OCI-LY1 (cell line): Measurements from ENCODE around the gene LIN52.

ENCODE experiments used
- H2AFZ ChIP-seq: fragments of 200-600 bp; sonication (generic), shearing (Covaris generic); 2 replicates; pipeline ENCODE4 v1.6.0; 2014; ENCODE audit warnings: antibody characterized with exemption, mild to moderate bottlenecking, low read length
- H3F3A ChIP-seq: fragments of 200-600 bp; sonication (generic), shearing (Covaris generic); 2 replicates; pipeline ENCODE4 v1.6.0; 2014; ENCODE audit warnings: mild to moderate bottlenecking, antibody characterized with exemption, low read length, moderate library complexity; ENCODE audit not compliant: insufficient read depth
- H3K27ac ChIP-seq: fragments of 200-600 bp; sonication (generic); 2 replicates; pipeline ENCODE4 v1.5.1; 2014; ENCODE audit warnings: low read length, mixed run types, mild to moderate bottlenecking, low read depth; ENCODE audit not compliant: poor library complexity, severe bottlenecking
- H3K27me3 ChIP-seq: fragments of 200-600 bp; sonication (generic); 2 replicates; pipeline ENCODE4 v1.6.0; 2014; ENCODE audit warnings: antibody characterized with exemption, mild to moderate bottlenecking, low read length, moderate library complexity; ENCODE audit not compliant: insufficient read depth
- H3K36me3 ChIP-seq: fragments of 200-600 bp; sonication (generic); 2 replicates; pipeline ENCODE4 v1.6.1; 2014; ENCODE audit warnings: mild to moderate bottlenecking, antibody characterized with exemption, low read length, moderate library complexity, mixed read lengths; ENCODE audit not compliant: insufficient read depth
- H3K4me1 ChIP-seq: fragments of 200-600 bp; sonication (generic); 2 replicates; pipeline ENCODE4 v1.5.1; 2014; ENCODE audit warnings: mild to moderate bottlenecking, low read length, moderate library complexity; ENCODE audit not compliant: insufficient read depth, severe bottlenecking
- H3K4me2 ChIP-seq: fragments of 200-600 bp; sonication (generic), shearing (Covaris generic); 2 replicates; pipeline ENCODE4 v1.6.1; 2014; ENCODE audit warnings: low read length
- H3K4me3 ChIP-seq: fragments of 200-600 bp; sonication (generic); 2 replicates; pipeline ENCODE4 v1.5.1; 2014; ENCODE audit warnings: low read length, low read depth, mild to moderate bottlenecking, mixed read lengths; ENCODE audit not compliant: poor library complexity, severe bottlenecking
- H3K79me2 ChIP-seq: fragments of 200-600 bp; shearing (Covaris generic); 2 replicates; pipeline ENCODE4 v1.6.1; 2016; ENCODE audit warnings: mixed run types, low read length, mixed read lengths; ENCODE audit not compliant: insufficient read depth
- H3K9ac ChIP-seq: fragments of 200-600 bp; sonication (generic), shearing (Covaris generic); 2 replicates; pipeline ENCODE4 v1.6.1; 2014; ENCODE audit warnings: mild to moderate bottlenecking, low read length, mixed read lengths
- H3K9me2 ChIP-seq: fragments of 200-600 bp; sonication (generic), shearing (Covaris generic); 2 replicates; pipeline ENCODE4 v1.6.1; 2014; ENCODE audit warnings: low read depth, mild to moderate bottlenecking, low read length, mixed read lengths
- H3K9me3 ChIP-seq: fragments of 200-600 bp; shearing (Covaris generic); 2 replicates; pipeline ENCODE4 v1.6.1; 2014; ENCODE audit warnings: low read length, mixed read lengths
- H4K20me1 ChIP-seq: fragments of 200-600 bp; sonication (generic), shearing (Covaris generic); 2 replicates; pipeline ENCODE4 v1.6.0; 2016; ENCODE audit warnings: mild to moderate bottlenecking, low read length; ENCODE audit not compliant: insufficient read depth
- CTCF ChIP-seq: fragments of 200-600 bp; sonication (generic), shearing (Covaris generic); IDR thresholded peaks from 2 replicates; pipeline ENCODE4 v1.5.1; 2017; ENCODE audit warnings: mild to moderate bottlenecking, antibody characterized with exemption, low read length, moderate library complexity, mixed read lengths
- EZH2 ChIP-seq: fragments of 200-600 bp; sonication (generic), shearing (Covaris generic); IDR thresholded peaks from 2 replicates; pipeline ENCODE4 v1.8.0; 2017; ENCODE audit warnings: borderline replicate concordance, mixed run types, mild to moderate bottlenecking, antibody characterized with exemption, low read length, moderate library complexity, mixed read lengths

The LIN52 gene

GRCh38 chr14:74238974-74239847 lies 154.5 kb downstream of the LIN52 start, which contains the start of gene VSX2:
TSS of gene VSX2 (plus strand) at chr14:74239449. CDS start at chr14:74239562, 113 bp downstream.
- Histone ChIP-seq H3K9me2 (no peaks in the 10 kb centered on the region), H3K36me3 (no peaks in the 10 kb centered on the region), H3K4me2 (no peak within 1 kb of the TSS), H4K20me1 (no peaks in the 10 kb centered on the region), H3F3A (no peaks in the 10 kb centered on the region), H3K79me2 (no peaks in the 10 kb centered on the region), H3K4me1 (no peaks in the 10 kb centered on the region), H3K27ac (no peak within 1 kb of the TSS), H3K9me3 (no peaks in the 10 kb centered on the region), H3K27me3 (no peaks in the 10 kb centered on the region; the same call in none of the 2 replicates), H2AFZ (no peak within 1 kb of the TSS), H3K4me3 (no peak within 1 kb of the TSS), H3K9ac (no peak within 1 kb of the TSS)
- no peak for TF ChIP-seq EZH2
- no peak for TF ChIP-seq CTCF

- Histone ChIP-seq H4K20me1 (no peaks in the 10 kb centered on the region), H3K27me3 (no peaks in the 10 kb centered on the region; the same call in 1 of the 2 replicates), H2AFZ (no peak overlapping the region), H3K9me3 (no peaks in the 10 kb centered on the region), H3K4me1 (no peaks in the 10 kb centered on the region), H3K27ac (no peak overlapping the region), H3K79me2 (no peaks in the 10 kb centered on the region), H3K9me2 (no peaks in the 10 kb centered on the region), H3K9ac (no peak overlapping the region), H3K4me3 (no peak overlapping the region), H3F3A (no peaks in the 10 kb centered on the region), H3K36me3 (no peaks in the 10 kb centered on the region), H3K4me2 (no peak overlapping the region)
- TF ChIP-seq EZH2 (no peak), CTCF (no peak)
Measured at GRCh38 chr14:74239848-74240793, 155.4 kb downstream of the LIN52 start.

GRCh38 chr14:74240794-74241651 lies 156.3 kb downstream of the LIN52 start:
- Histone ChIP-seq H4K20me1 (no peaks in the 10 kb centered on the region), H3K4me2 (no peak overlapping the region), H3K4me1 (no peaks in the 10 kb centered on the region), H3K9me2 (no peaks in the 10 kb centered on the region), H3K79me2 (no peaks in the 10 kb centered on the region), H3K9me3 (no peaks in the 10 kb centered on the region), H3K36me3 (no peaks in the 10 kb centered on the region), H3K4me3 (no peak overlapping the region), H3K27me3 (no peaks in the 10 kb centered on the region; the same call in 1 of the 2 replicates), H2AFZ (no peak overlapping the region), H3F3A (no peaks in the 10 kb centered on the region), H3K27ac (no peak overlapping the region), H3K9ac (no peak overlapping the region)
- TF ChIP-seq CTCF (no peak), EZH2 (no peak)
